Midbrain (tissue), 1 donor: ENCODE results near the gene TMEM106A.
"Not testable (repeated sequence)": the region's sequence is repeated elsewhere in the genome, so short reads cannot be mapped to it uniquely, and the experiment has no call there.

Experiments
- DNase-seq: peaks from one replicate; lab custom pipeline; 2025; lab: John Stamatoyannopoulos, UW

The TMEM106A gene

GRCh38 chr17:43211480-43212402 is at the start of gene TMEM106A:
Gene TMEM106A (plus strand): TSS chr17:43211875. CDS start chr17:43213042, 1,167 bp downstream.
- DNase-seq: peak; percentile 32

- DNase-seq: not testable (repeated sequence)
Observed at GRCh38 chr17:43165971-43166370, 45.7 kb upstream of the TMEM106A start.

GRCh38 chr17:43169561-43170139 is 42.0 kb upstream of the TMEM106A start:
- no peak for DNase-seq

GRCh38 chr17:43170140-43170765 is 41.4 kb upstream of the TMEM106A start:
- peak; percentile 88 for DNase-seq

GRCh38 chr17:43170766-43171585 is 40.7 kb upstream of the TMEM106A start, which contains the start of gene NBR1:
Gene NBR1 (plus strand): TSS chr17:43171214. CDS start chr17:43175800, 4,586 bp downstream.
- peak; percentile 99 for DNase-seq

- DNase-seq: peak; percentile 38
Observed at GRCh38 chr17:43171586-43172487, 39.8 kb upstream of the TMEM106A start.

GRCh38 chr17:43175213-43176118 is 36.2 kb upstream of the TMEM106A start:
- DNase-seq: no peak

GRCh38 chr17:43176119-43176570 is 35.5 kb upstream of the TMEM106A start:
- DNase-seq: no peak

GRCh38 chr17:43183921-43184320 is 27.8 kb upstream of the TMEM106A start:
- DNase-seq: no peak

GRCh38 chr17:43186656-43187055 is 25.0 kb upstream of the TMEM106A start:
- DNase-seq: not testable (repeated sequence)

GRCh38 chr17:43193251-43193650 is 18.4 kb upstream of the TMEM106A start:
- DNase-seq: no peak

GRCh38 chr17:43199633-43200032 is 12.0 kb upstream of the TMEM106A start:
- DNase-seq: no peak

GRCh38 chr17:43200127-43200526 is 11.5 kb upstream of the TMEM106A start:
- no peak for DNase-seq

GRCh38 chr17:43203013-43203412 is 8.7 kb upstream of the TMEM106A start:
- not testable (repeated sequence) for DNase-seq

- no peak for DNase-seq
Observed at GRCh38 chr17:43210576-43210975, 1.1 kb upstream of the TMEM106A start.

- no peak for DNase-seq
Observed at GRCh38 chr17:43211123-43211479, 574 bp upstream of the TMEM106A start.

- DNase-seq: no peak
Observed at GRCh38 chr17:43212641-43213490, 1.2 kb downstream of the TMEM106A start.

GRCh38 chr17:43213545-43213944 is 1.9 kb downstream of the TMEM106A start:
- DNase-seq: no peak

GRCh38 chr17:43215341-43215740 is 3.7 kb downstream of the TMEM106A start:
- DNase-seq: no peak
